GM23248 (cell line): ENCODE measurements around the gene RSPH9. TPM values are rescaled to one million over a fixed set of nuclear protein-coding genes. Genes with fewer than 3 reads are reported as not detected.
"Not testable (repeated sequence)": the region's sequence is repeated elsewhere in the genome, so short reads cannot be mapped to it uniquely, and the experiment has no call there.

Source experiments
- DNase-seq: peaks from one replicate; pipeline ENCODE4 v3.0.0-alpha.2; 2015
- H2AFZ ChIP-seq: fragments of 200-600 bp; sonication (generic); 2 replicates; pipeline ENCODE4 v1.6.1; 2016; ENCODE audit warnings: antibody characterized with exemption
- H3F3A ChIP-seq: fragments of 200-600 bp; sonication (generic); 2 replicates; pipeline ENCODE4 v1.6.1; 2016; ENCODE audit warnings: mild to moderate bottlenecking, antibody characterized with exemption, mixed run types; ENCODE audit not compliant: insufficient read depth
- H3K27ac ChIP-seq: fragments of 200-600 bp; sonication (generic); 2 replicates; pipeline ENCODE4 v1.5.1; 2016; ENCODE audit warnings: mild to moderate bottlenecking
- H3K27me3 ChIP-seq: fragments of 200-600 bp; sonication (generic); replicated peaks from 2 replicates; pipeline ENCODE4 v1.6.1; 2016; ENCODE audit warnings: mild to moderate bottlenecking; ENCODE audit not compliant: insufficient read depth
- H3K36me3 ChIP-seq: fragments of 200-600 bp; sonication (generic); 2 replicates; pipeline ENCODE4 v1.6.1; 2016; ENCODE audit warnings: low read depth, mild to moderate bottlenecking
- H3K4me1 ChIP-seq: fragments of 200-600 bp; sonication (generic); 2 replicates; pipeline ENCODE4 v1.6.1; 2016; ENCODE audit warnings: mild to moderate bottlenecking; ENCODE audit not compliant: insufficient read depth
- H3K4me2 ChIP-seq: fragments of 200-600 bp; sonication (generic); one replicate; pipeline ENCODE4 v1.6.1; 2016; ENCODE audit warnings: mild to moderate bottlenecking; ENCODE audit not compliant: unreplicated experiment
- H3K4me3 ChIP-seq: fragments of 200-600 bp; sonication (generic); 2 replicates; pipeline ENCODE4 v1.5.1; 2016; ENCODE audit warnings: mild to moderate bottlenecking
- H3K79me2 ChIP-seq: fragments of 200-600 bp; sonication (generic); 2 replicates; pipeline ENCODE4 v1.6.1; 2016; ENCODE audit warnings: mild to moderate bottlenecking; ENCODE audit not compliant: insufficient read depth
- H3K9ac ChIP-seq: fragments of 200-600 bp; sonication (generic); 2 replicates; pipeline ENCODE4 v1.6.1; 2016; ENCODE audit warnings: mild to moderate bottlenecking
- H3K9me2 ChIP-seq: fragments of 200-600 bp; sonication (generic); 2 replicates; pipeline ENCODE4 v1.6.1; 2016; ENCODE audit warnings: mixed run types, mild to moderate bottlenecking, moderate library complexity; ENCODE audit not compliant: insufficient read depth
- H3K9me3 ChIP-seq: fragments of 200-600 bp; sonication (generic); one replicate; pipeline ENCODE4 v1.6.1; 2017; ENCODE audit warnings: low read depth
- H4K20me1 ChIP-seq: fragments of 200-600 bp; sonication (generic); 2 replicates; pipeline ENCODE4 v1.6.0; 2016; ENCODE audit not compliant: insufficient read depth
- EZH2 ChIP-seq: fragments of 200-600 bp; sonication (generic); IDR thresholded peaks from 2 replicates; pipeline ENCODE4 v1.6.1; 2018; ENCODE audit warnings: antibody characterized with exemption, mild to moderate bottlenecking; ENCODE audit not compliant: insufficient read depth, poor library complexity, severe bottlenecking
- EZH2phosphoT487 ChIP-seq: fragments of 200-600 bp; sonication (generic); IDR thresholded peaks from 2 replicates; pipeline ENCODE4 v1.6.1; 2018; ENCODE audit warnings: antibody characterized with exemption, moderate library complexity, mild to moderate bottlenecking, low read depth; ENCODE audit not compliant: insufficient read depth
- WGBS, 2 experiments: methylation state at CpG; one replicate each; pipeline ENCODE4 v1.1.6; 2015 to 2017; ENCODE audit warnings: low lambda C conversion rate in 2 of 2, low coverage in 1 of 2; ENCODE audit errors: missing lambda C conversion rate in 2 of 2; 5-methylcytosine and 5-hydroxymethylcytosine counted together
- in situ Hi-C: fragments of 300-500 bp; cut with MboI; formaldehyde crosslinking; loops from 2 replicates; pipeline ENCODE4 v1.15.0; 2020
- polyA plus RNA-seq: library from polyadenylated mRNA; unstranded; fragments of >200 nt; fragmentation: Nextera tagmentation; extraction: Ambion mirVana; gene quantifications from 2 replicates; pipeline ENCODE4 v1.2.1, GENCODE V29; 2016
- total RNA-seq: library from RNA; depleted of rRNA; stranded (reverse); fragments of >200 nt; shearing (Covaris generic); gene quantifications from 2 replicates; pipeline ENCODE4 v1.2.3, GENCODE V29; 2014

The RSPH9 gene
- total and polyA plus RNA-seq, 2 experiments from 2014 or later, result 0.11 to 1.3 TPM

DNA sequence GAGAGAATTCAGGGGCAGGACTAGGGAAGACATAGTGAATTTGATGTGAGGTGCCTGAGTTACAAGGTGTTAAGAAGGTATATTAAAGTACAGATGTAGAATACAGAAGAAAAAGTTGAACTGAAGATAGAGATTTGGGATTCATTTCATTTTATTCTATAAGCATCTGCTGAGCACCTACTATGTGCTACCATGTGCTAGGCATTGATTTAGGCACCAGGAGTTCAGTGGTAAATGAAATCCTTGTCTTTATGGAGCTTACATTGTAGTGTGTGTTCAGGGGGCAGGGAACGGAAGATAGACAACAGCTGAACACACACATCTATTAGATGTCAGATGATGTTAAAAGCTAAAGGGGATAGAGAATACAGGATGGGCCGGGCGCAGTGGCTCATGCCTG is 2.8 kb downstream of the RSPH9 start:
- in situ Hi-C loops, result no loop called here
- no peak overlapping the region for H3K9ac ChIP-seq
- TF ChIP-seq EZH2phosphoT487, result no peak

GRCh38 chr6:43648248-43648647 is 3.4 kb downstream of the RSPH9 start:
- WGBS, 2 experiments, result 88% methylated on average over 2 of the region's 2 CpGs
- Histone ChIP-seq H3K9me2 (no peaks in the 10 kb centered on the region), H3K4me1 (peaks cover 4% of the 10 kb centered on the region; the same call in 1 of the 2 replicates), H3K9ac (no peak overlapping the region), H3K36me3 (no peaks in the 10 kb centered on the region), H3K4me3 (no peak overlapping the region), H3K27ac (no peak overlapping the region), H3K9me3 (no peaks in the 10 kb centered on the region), H3K79me2 (no peaks in the 10 kb centered on the region), H2AFZ (no peak overlapping the region), H3K4me2 (no peak overlapping the region), H3F3A (peaks cover 17% of the 10 kb centered on the region), H3K27me3 (no peaks in the 10 kb centered on the region), H4K20me1 (no peaks in the 10 kb centered on the region)
- TF ChIP-seq EZH2 (no peak), EZH2phosphoT487 (no peak)
- DNase-seq, result no peak
- in situ Hi-C loops, result no loop called here

More for the DNA sequence above, 2.8 kb downstream of the RSPH9 start:
- Histone ChIP-seq H3K27ac (no peak overlapping the region), H3K27me3 (no peaks in the 10 kb centered on the region), H4K20me1 (no peaks in the 10 kb centered on the region), H2AFZ (no peak overlapping the region), H3K36me3 (no peaks in the 10 kb centered on the region), H3K9me3 (no peaks in the 10 kb centered on the region), H3K9me2 (no peaks in the 10 kb centered on the region), H3K4me3 (no peak overlapping the region), H3K4me1 (peaks cover 4% of the 10 kb centered on the region; the same call in 1 of the 2 replicates), H3F3A (peaks cover 17% of the 10 kb centered on the region), H3K79me2 (no peaks in the 10 kb centered on the region), H3K4me2 (no peak overlapping the region)
- WGBS, 2 experiments, result 97% methylated on average over 3 of the region's 3 CpGs
- no peak for DNase-seq

- not testable (repeated sequence) for H3K9ac ChIP-seq, H3K4me1 ChIP-seq, H3K79me2 ChIP-seq, H2AFZ ChIP-seq, H3K27me3 ChIP-seq, H3K4me3 ChIP-seq, H3K9me2 ChIP-seq, DNase-seq, H3F3A ChIP-seq, H4K20me1 ChIP-seq, H3K4me2 ChIP-seq, H3K9me3 ChIP-seq, H3K27ac ChIP-seq, H3K36me3 ChIP-seq
- WGBS, 2 experiments, result 73 to 77% methylated on average over 2 of the region's 2 CpGs
- in situ Hi-C loops, result loop anchor here (25.0 kb wide), 1 partner anchor 434 kb away; no protein-coding TSS in a partner anchor
These were observed 8.0 kb downstream of the RSPH9 start for GRCh38 chr6:43652822-43653221.

GRCh38 chr6:43657221-43657802 is 12.5 kb downstream of the RSPH9 start:
- Histone ChIP-seq H3F3A (no peaks in the 10 kb centered on the region), H3K27me3 (no peaks in the 10 kb centered on the region), H3K4me3 (no peak overlapping the region), H3K9ac (no peak overlapping the region), H3K4me1 (no peaks in the 10 kb centered on the region), H3K36me3 (no peaks in the 10 kb centered on the region), H3K9me2 (no peaks in the 10 kb centered on the region), H3K9me3 (no peaks in the 10 kb centered on the region), H4K20me1 (no peaks in the 10 kb centered on the region), H3K27ac (no peak overlapping the region), H3K79me2 (no peaks in the 10 kb centered on the region), H3K4me2 (no peak overlapping the region), H2AFZ (no peak overlapping the region)
- in situ Hi-C loops, result loop anchor here (25.0 kb wide), 1 partner anchor 430 kb away; no protein-coding TSS in a partner anchor
- no peak for TF ChIP-seq EZH2
- TF ChIP-seq EZH2phosphoT487, result no peak
- 80 to 85% methylated on average over 3 of the region's 3 CpGs for WGBS, 2 experiments
- no peak for DNase-seq

DNA sequence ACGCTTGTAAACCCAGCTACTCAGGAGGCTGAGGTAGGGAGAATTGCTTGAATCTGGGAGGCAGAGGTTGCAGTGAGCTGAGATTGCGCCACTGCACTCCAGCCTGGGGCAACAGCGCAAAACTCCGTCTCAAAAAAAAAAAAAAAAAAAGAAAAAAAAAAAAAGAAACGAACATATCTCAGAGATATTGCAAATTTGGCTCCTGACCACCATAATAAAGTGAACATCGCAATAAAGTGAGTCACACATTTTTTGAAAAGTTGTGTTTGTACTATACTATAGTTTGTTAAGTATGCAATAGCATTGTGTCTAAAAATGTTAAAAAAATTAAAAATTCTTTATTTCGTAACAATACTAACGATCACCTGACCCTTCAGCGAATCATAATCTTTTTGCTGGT is 13.3 kb downstream of the RSPH9 start:
- Histone ChIP-seq H3K27ac (no peak overlapping the region), H3K4me3 (no peak overlapping the region), H3K27me3 (no peaks in the 10 kb centered on the region), H3K9ac (no peak overlapping the region), H3K4me2 (no peak overlapping the region), H2AFZ (no peak overlapping the region), H3K36me3 (no peaks in the 10 kb centered on the region), H3K79me2 (no peaks in the 10 kb centered on the region), H4K20me1 (no peaks in the 10 kb centered on the region), H3K4me1 (no peaks in the 10 kb centered on the region), H3F3A (no peaks in the 10 kb centered on the region), H3K9me3 (no peaks in the 10 kb centered on the region), H3K9me2 (no peaks in the 10 kb centered on the region)
- in situ Hi-C loops, result loop anchor here (25.0 kb wide), 1 partner anchor 429 kb away; no protein-coding TSS in a partner anchor
- DNase-seq, result no peak
- 93 to 97% methylated on average over 9 of the region's 9 CpGs for WGBS, 2 experiments
- TF ChIP-seq EZH2 (no peak), EZH2phosphoT487 (no peak)

- H3F3A ChIP-seq, DNase-seq, H3K9ac ChIP-seq, H2AFZ ChIP-seq, H4K20me1 ChIP-seq, H3K36me3 ChIP-seq, H3K4me3 ChIP-seq, H3K4me1 ChIP-seq, H3K4me2 ChIP-seq, H3K27me3 ChIP-seq, H3K27ac ChIP-seq, H3K9me3 ChIP-seq, H3K79me2 ChIP-seq, H3K9me2 ChIP-seq: not testable (repeated sequence)
- WGBS, 2 experiments, result 79 to 81% methylated on average over 5 of the region's 5 CpGs
- in situ Hi-C loops, result loop anchor here (25.0 kb wide), 1 partner anchor 424 kb away; no protein-coding TSS in a partner anchor
These were observed 18.1 kb downstream of the RSPH9 start for GRCh38 chr6:43662948-43663347.
